ENCODE data around the gene POLR2E. TPM values are rescaled to one million over a fixed set of nuclear protein-coding genes. Genes with fewer than 3 reads are reported as not detected.
"Not testable (repeated sequence)": the region's sequence is repeated elsewhere in the genome, so short reads cannot be mapped to it uniquely, and the experiment has no call there.

Gene POLR2E
- total RNA-seq, 1 donor from 2014 or later: 168 TPM

GRCh38 chr19:1126984-1127760 lies 32.0 kb upstream of the POLR2E start:
- no peak for DNase-seq (ENCODE audit: low read depth)

GRCh38 chr19:1125601-1126467 lies 30.7 kb upstream of the POLR2E start:
- DNase-seq (ENCODE audit: low read depth): peak; percentile 38

- DNase-seq (ENCODE audit: low read depth): no peak
Measured at GRCh38 chr19:1123885-1124677, 28.9 kb upstream of the POLR2E start.

- no peak for DNase-seq (ENCODE audit: low read depth)
Measured at GRCh38 chr19:1123381-1123780, 28.2 kb upstream of the POLR2E start.

- DNase-seq (ENCODE audit: low read depth): peak; percentile 22
Measured at GRCh38 chr19:1122972-1123363, 27.8 kb upstream of the POLR2E start.

DNA sequence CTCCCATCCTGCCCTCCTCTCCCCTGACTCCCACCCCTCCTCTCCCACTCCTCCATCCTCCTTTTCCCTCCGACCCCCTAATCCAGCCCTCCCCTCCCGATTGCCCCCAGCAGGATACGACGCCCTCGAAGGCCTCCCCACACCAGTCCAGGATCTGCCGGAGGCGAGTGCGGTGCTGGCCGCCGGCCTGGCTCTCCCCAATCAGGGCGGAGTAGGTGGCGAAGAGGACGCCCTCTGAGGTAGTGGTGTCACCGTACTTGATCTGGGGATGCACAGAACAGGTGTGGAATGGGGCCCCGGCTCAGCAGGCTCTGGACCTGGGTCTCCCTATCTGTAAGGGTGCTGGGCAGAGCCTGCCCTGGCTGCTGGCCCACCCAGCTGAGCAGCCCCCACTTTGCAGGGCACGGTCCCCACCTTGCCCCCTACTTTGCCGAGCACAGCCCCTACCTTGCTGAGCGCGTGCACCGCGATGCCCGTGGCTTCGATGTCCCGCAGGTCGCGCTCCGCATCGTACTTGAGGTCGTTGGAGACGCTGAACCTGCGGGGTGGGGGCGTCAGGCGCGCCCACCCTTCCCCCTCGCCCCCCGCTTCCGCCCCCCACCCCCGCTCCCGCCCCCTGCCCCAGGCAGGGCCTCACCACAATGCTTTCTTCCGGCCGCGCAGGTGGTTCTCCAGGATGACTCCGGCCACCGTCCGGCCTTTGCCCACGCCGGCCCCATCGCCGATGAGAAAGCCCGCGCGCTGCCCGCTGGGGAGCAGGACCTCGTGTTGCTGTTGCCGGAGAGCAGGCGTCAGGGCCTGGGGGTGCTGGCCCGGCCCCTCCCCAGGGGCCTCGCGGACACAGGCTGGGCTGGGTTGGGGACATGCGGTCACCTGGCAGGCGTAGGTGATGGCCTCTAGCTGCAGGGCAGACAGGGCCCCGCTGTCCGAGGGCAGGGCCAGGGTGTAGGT lies 27.1 kb upstream of the POLR2E start:
- no peak for DNase-seq (ENCODE audit: low read depth)

DNA sequence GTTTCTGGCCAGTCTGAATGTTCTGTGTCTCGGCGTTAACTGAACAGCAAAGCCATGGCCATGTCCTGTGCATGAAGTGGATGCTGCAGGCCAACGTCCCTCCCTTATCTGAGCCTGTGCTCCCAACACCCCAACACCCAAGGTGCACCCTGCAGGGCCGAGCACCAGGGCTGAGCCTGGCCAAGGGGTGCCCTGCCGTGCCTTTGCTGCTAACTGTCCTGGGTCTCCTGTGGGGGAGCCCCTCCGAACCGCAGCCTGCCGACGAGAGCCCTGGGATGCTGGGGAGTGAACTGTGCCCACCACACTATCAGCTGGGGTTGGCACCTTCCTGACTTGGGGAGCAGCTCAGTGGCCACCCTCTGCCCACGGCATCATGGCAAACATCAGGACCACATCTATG lies 26.2 kb upstream of the POLR2E start:
- DNase-seq (ENCODE audit: low read depth): no peak

DNA sequence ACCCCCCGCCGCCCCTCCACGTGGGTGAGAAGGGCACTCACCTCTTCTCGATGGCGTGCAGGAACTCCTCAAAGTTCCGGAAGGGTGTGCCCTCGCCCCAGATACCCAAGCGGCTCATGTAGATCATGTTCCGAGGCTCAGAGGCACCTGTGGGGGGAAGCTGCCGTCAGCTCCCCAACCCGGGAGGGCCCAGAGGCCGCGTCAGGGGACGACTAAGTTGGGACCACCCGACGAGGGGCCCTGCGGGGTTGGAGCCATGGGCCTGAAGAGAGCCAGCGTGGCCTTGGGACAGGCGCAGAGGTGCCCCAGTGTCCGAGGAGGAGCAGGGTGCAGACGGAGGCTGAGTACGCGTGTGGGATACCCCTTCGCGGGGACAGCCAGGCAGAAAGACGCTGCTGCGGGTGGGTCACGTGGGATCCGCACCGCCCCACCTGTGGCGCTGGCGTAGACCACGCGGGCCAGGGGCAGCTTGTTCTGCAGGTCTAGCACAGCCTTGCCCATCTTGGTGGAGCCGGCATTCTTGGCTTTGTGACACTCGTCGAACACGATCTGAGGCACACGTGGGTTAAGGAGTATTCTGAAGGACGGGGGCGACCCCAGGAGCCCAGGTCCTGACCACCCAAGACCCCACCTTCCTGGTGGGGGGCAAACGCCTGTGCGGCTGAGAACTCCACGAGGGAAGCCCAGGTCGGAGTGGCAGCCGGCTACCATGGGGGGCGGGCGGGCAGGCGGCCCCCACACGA lies 24.5 kb upstream of the POLR2E start:
- DNase-seq (ENCODE audit: low read depth): no peak

DNA sequence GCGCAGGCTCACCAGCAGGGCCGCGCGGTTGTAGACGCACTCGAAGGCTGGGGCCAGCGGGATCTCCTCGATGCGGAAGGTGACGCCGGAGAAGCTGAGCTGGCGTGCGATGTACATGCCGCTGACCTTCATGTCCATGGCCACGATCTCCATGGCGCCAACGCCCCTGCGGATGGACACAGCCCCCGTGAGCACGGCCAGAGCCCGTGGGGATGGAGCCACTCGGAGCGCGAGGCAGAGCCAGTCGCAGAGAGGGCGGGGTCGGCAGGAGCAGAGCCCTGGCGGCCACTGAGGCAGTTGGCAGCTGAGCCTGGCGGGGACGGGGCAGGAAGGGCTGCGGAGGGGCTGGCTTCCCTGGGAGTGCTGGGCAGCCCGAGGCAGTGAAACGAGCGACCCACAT lies 23.8 kb upstream of the POLR2E start:
- DNase-seq (ENCODE audit: low read depth): no peak

- no peak for DNase-seq (ENCODE audit: low read depth)
Measured at GRCh38 chr19:1117654-1118053, 22.5 kb upstream of the POLR2E start.

- no peak for DNase-seq (ENCODE audit: low read depth)
Measured at GRCh38 chr19:1116726-1117581, 21.8 kb upstream of the POLR2E start.

GRCh38 chr19:1115646-1116420 lies 20.7 kb upstream of the POLR2E start:
- DNase-seq (ENCODE audit: low read depth): no peak

DNA sequence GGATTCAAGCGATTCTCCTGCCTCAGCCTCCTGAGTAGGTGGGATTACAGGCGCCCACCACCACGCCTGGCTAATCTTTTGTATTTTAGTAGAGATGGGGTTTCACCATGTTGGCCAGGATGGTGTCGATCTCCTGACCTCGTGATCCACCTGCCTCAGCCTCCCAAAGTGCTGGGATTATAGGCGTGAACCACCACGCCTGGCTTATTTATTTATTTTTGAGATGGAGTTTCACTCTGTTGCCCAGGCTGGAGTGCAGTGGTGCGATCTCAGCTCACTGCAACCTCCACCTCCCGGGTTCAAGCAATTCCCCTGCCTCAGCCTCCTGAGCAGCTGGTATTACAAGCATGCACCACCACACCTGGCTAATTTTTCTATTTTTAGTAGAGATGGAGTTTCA lies 19.6 kb upstream of the POLR2E start:
- not testable (repeated sequence) for DNase-seq (ENCODE audit: low read depth)

GRCh38 chr19:1113986-1114483 lies 18.9 kb upstream of the POLR2E start:
- DNase-seq (ENCODE audit: low read depth): no peak

DNA sequence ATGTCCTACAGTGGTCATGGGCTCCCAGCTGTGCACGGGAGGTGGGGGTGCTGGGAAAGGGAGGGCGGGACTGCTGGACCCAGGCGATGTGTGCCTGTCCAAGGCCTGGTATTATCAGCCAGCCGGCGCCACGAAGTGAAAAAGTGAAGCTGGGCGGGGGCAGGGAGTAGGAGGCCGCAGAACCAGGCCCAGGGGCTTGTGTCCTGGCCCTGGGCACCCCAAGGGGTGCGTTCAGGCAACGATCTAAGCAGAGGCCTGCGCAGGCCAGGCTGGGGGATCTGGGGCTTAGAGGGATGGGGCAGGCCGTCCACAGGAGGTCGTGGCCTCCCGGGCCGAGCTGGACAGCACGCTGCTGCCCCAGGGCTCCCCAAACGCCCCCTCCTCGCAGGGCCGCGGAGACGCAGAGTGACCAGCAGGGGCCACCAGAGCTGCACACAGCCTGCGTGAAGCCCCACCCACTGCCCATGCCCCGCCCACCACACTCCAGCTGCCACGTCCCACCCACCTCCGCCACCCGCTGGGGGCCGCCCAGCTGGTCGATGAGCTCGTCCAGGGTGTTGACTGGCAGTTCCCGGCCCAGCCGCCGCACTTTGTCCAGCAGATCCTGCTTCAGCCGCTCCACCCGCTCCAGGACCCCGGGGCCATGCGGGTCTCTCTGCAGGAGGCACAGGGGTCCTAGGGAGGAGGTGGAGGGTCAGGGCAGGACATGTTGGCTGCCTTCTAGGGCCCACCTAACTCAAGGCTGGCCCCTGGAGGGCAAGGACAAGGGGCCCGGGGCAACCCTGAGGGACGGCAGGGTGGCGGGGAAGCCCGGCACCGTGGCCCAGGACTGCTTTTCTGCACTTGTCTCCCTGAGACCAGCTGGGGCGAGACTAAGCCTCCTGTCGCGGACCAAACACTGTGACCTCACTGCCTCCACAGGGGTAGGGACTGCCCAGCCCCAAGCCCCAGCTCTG lies 18.1 kb upstream of the POLR2E start:
- peak; percentile 64 for DNase-seq (ENCODE audit: low read depth)

- DNase-seq (ENCODE audit: low read depth): no peak
Measured at GRCh38 chr19:1112268-1113029, 17.3 kb upstream of the POLR2E start.

Data from renal cortical epithelial cell (primary cell).